T1000 (cell line): Measurements from ENCODE around the gene HPN.
"Not testable (repeated sequence)": the region's sequence is repeated elsewhere in the genome, so short reads cannot be mapped to it uniquely, and the experiment has no call there.

ENCODE experiments used
- DNase-seq: peaks from one replicate; lab custom pipeline; 2025; ENCODE audit warnings: mixed read lengths; lab: John Stamatoyannopoulos, UW

HPN gene

DNA sequence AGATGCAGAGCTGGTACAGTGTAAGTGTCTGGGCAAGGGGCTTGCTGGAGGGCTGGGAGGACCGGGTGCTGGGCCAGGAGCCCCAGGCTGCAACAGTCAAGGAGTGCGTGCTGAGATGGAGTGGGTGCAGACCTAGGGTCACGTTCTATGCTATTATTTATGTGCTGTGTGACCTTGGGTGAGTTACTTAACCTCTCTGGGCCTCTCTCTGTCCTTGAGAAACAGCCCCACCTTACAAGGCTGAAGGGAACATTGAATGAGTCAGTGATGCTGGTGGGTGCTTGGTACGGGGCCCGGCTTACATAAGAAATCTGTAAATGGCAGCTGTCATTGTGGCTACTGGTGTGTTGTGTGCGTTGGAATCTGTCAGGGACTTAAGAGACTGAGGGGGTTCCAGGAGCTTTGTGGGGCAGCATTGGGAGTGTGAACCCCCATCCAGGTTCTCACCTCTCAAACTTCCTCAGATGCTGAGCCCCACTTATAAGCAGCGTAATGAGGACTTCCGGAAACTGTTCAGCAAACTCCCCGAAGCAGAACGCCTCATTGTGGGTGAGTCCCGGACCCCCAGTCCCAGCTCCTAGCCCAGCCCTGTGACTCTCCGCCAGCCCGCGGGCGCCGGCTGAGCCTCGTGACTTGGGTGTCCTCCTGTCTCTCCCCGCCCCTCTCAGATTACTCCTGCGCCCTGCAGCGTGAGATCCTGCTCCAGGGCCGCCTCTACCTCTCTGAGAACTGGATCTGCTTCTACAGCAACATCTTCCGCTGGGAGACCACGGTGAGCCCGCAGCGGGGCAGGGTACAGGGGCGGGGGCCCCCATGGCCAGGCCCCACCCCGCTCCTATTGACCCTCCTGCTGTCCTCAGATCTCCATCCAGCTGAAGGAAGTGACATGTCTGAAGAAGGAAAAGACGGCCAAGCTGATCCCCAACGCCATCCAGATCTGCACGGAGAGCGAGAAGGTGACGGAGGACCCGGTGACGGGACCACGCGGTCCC is 31.8 kb upstream of the HPN start:
- no peak for DNase-seq

DNA sequence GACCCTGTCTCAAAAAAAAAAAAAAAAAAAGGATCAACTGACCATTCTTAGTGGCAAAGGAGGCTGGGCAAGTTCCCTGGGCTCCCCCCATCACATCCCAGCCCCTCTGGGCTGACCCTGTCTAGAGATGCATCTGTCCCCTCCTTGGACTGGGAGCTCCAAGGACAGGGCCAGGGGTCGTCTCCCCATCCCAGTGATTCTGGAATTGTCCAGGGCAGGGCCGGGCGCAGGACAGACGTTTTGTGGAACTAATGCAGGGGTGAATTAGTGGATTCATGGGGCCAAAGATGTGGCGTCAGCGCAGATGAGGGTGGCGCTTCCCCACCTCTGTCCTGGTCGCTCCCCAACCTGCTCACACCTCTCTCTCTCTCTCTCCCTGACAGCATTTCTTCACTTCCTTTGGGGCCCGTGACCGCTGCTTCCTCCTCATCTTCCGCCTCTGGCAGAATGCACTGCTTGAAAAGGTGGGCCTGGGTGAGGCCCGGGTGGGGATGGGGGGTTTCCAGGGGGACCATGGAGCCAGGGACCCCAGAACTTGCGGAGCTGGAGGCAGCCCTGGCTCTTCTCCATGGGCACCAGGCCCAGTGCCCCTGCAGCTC is 30.3 kb upstream of the HPN start:
- DNase-seq: no peak

DNA sequence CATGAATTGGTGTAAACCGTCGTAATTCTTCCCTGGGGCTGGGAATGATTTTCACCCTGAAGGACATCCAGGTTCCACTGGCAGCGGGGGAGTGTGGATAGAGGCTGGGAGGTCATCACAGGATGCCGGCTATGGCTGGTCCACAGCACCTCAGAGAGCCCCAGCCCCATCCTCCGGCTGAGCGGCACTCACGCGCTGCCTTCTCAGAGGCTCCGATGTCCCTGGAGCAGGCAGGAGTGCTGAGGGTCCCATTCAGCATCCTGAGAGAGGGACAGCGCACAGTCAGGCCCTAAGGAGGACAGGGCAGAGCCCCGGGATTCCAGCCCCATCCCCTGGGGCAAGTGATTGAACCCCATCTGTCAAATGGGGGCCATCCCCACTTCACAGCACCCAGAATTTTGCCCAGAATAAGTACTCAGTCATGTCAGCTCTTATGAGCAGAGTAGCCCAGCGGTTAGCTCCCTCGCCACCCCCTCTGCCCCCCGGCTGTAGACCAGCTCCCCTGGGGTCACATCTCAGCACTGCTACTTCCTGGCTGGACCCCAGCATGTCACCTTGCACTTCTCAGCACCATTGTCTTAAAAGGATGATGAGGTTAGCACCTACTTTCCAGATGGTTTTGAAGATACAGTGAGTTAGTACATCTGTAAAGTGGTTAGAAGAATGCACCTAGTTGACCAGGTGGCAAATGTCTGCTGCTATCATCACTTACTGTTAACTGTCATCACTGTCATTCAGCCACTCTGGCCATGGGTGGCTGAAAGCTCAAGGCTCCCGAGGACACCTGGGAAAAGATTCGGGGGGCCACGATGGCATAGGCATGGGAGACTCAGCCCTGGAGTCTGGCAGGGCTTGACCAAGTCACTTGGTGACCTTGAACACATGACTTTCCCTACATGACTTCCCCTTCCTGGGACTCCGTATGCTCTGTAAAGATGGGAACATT is 29.5 kb upstream of the HPN start:
- no peak for DNase-seq

DNA sequence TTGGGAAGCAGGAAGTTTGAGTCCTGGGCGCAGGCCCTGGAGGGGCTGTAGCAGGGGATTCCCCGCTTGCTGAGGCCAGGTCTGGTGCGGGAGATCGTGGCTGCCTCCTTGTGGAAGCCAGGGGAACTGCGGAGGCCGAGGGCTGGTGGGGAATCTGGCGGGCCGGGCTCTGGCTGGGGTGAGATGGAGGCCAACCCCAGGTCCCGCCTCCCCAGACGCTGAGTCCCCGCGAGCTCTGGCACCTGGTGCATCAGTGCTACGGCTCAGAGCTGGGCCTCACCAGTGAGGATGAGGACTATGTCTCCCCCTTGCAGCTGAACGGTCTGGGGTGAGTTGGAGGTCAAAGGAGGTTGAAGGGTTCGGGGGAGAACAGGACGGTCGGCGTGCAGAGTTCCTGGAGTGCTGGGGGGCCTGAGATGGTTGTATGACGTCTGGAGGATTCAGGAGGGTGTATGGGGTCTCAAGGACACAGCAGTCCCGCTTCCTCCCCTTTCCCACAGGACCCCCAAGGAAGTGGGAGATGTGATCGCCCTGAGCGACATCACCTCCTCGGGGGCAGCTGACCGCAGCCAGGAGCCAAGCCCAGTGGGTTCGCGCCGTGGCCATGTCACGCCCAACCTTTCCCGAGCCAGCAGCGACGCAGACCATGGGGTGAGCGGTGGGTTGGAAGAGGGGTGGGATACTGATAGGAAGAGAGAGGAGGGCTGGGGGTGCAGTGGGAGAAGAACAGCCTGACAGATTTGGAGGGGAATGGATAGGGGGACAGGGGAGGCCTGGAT is 28.3 kb upstream of the HPN start:
- DNase-seq: peak; percentile 52

DNA sequence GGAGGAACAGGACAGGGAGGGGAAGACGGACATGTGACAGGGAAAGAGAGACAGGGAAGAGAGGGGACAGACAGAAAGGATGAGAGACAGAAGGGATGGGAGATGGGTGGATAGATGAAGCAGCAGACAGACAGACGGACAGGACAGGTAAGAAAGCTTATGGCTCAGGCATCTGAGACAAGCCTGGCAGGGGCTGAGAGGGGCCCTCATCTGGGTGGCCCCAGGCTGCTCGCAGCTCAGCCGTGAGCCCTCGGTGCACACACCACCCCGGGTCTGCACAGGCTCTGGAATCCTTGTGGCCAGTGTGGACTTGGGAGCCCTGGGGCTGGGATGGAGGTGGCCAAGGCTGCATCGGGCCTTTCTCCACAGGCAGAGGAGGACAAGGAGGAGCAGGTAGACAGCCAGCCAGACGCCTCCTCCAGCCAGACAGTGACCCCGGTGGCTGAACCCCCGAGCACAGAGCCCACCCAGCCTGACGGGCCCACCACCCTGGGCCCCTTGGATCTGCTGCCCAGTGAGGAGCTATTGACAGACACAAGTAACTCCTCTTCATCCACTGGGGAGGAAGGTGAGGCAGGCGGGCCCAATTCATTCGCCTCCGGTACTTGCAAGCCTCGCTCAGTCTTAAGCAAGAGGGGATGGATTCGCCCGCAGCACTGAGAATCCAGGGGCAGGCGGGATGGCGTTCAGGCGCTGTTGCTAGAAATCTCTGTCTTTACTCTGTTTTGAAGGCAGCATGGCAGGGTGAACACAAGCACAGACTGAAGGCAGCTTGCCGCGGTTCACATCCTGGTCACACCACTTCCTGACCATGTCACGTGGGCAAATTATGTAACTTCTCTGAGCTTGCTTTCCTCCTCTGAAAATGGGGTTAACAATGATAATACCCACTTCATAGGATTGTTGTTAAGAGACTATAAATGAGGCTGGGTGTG is 27.4 kb upstream of the HPN start:
- no peak for DNase-seq

DNA sequence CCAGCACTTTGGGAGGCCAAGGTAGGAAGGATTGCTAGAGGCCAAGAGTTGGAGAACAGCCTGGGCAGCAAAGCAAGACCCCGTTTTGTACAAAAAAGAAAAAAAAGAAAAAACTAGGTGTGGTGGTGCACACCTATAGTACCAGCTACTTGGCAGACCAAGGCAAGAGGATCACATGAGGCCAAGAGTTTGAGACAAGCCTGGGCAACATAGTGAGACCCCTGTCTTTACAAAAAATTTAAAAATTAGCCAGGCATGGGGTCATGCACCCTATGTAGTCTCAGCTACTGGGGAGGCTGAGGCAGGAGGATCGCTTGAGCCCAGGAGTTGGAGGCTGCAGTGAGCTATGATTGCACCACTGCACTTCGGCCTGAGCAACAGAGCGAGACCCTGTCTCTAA is 26.7 kb upstream of the HPN start:
- not testable (repeated sequence) for DNase-seq

DNA sequence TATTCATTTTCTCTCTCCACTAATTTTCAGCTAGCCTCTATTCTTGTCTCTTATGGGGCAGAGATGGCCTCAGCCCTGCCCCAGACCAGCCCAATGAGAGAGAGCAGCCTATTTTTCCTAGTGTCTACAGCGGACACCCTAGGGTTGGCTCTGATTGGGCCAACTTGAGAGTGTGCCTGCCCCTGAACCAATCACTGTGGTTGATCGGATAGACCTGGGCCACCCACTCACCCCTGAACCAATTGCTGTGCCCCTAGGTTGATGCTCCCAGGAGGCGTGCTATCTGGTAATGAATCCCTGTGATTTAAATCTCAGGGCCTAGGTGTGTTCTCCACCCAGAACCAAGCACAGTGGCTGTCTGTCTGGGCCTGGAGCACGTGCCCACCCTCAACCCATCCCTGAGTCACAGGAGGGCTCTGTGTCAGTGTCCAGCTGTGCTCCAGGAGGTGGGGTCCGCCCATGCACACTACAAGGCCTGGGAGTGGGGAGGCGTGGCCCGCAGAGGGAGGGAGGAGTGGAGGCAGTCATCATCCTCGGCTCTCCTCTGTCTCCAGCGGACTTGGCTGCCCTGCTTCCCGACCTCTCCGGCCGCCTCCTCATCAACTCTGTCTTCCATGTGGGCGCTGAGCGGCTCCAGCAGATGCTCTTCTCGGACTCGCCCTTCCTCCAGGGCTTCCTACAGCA is 26.1 kb upstream of the HPN start:
- DNase-seq: no peak

DNA sequence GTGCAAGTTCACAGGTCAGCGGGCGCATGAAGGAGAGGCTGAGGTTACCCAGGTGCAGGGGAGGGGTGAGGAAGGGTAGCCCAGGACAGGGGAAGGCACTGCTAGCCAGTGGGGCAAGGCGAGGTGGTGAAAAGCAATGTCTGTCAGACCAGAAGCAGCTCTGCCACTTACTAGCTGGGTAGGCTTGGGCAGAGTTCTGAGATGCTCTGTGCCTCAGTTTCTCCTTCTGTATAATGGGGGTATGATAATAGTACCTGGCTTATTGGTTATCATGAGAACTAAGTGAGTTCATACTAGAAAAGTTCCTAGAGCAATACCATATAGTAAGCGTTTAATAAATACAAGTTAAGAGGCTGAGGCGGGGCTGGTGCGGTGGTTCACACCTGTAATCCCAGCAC is 25.6 kb upstream of the HPN start:
- DNase-seq: no peak

DNA sequence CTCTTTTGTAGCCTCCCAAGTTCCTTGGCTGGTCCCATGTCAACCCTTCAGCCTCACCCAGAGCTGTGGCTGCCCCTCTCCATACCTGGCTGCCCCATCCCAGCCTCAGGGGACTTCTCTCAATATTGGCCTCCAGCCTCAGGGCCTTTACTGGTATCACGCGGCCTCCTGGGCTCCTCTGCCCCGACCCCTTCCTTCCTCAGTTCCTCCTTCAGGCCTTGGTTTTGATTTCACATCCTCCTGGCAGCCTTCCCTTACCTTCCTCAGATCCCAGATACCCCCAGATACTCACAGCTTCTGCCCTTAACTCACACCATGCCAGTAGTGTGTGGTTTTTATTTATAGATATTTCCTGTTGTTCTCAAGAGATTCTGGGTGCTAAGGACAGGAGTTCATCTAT is 24.0 kb upstream of the HPN start:
- no peak for DNase-seq

DNA sequence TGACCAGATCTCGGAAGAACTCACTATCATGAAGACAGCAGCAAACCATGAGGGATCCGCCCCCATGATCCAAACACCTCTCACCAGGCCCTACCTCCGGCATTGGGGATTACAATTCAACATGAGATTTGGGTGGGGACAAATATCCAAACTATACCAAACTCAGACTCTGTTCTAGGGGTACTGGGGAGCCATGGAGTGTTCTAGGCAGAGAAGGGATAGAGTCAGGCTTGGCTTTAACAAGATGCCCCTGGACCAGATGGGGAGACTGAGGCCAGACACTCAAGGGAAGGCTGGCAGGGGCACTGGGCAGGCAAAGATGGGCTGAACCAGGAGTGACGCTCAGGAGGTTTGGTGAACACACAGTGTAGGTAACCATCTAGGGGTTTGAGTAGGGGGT is 23.1 kb upstream of the HPN start:
- no peak for DNase-seq

DNA sequence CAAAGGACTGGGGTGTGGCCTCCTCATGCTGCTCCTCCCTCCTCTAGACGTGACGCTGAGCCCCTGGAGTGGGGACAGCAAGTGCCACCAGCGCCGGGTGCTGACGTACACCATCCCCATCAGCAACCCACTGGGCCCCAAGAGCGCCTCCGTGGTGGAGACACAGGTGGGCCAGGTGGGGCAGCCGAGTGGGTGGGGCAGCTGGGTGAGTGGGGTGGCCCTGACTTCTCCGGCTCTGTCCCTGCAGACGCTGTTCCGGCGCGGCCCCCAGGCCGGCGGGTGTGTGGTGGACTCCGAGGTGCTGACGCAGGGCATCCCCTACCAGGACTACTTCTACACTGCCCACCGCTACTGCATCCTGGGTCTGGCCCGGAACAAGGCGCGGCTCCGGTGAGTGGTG is 22.4 kb upstream of the HPN start:
- no peak for DNase-seq

DNA sequence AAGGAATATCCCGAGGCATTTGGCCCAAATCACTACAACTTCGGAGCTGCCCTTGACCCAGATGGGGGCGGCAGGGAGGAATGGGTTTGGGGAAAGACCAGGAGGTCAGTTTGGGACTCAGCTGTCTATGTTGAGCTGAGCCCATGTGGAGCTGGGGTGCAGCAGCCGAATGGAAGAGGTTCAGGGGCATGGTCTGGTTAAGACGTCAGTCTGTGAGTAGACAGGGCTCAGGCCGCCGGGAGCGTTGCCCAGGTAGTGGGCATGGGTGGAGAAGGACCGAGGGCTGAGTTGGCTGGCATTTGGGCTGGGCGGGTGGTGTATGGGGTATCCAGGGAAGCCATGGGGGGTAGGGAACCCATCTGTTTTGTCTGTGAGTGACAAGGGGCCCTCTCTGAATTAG is 20.5 kb upstream of the HPN start:
- no peak for DNase-seq

DNA sequence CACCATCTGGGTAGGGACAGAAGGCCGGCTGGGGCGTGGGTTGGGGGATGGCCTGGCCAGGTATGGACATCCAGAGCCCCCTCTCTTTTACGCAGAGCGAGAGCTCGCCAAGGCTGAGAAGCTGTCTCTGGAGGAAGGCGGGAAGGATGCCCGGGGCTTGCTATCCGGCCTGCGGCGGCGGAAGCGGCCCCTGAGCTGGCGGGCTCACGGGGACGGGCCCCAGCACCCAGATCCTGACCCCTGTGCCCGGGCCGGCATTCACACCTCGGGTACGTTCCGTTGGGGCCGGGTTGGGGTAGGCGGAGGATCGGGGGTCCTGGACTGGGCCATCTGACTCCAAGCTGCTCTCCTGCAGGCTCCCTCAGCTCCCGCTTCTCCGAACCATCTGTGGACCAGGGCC is 19.9 kb upstream of the HPN start:
- no peak for DNase-seq

DNA sequence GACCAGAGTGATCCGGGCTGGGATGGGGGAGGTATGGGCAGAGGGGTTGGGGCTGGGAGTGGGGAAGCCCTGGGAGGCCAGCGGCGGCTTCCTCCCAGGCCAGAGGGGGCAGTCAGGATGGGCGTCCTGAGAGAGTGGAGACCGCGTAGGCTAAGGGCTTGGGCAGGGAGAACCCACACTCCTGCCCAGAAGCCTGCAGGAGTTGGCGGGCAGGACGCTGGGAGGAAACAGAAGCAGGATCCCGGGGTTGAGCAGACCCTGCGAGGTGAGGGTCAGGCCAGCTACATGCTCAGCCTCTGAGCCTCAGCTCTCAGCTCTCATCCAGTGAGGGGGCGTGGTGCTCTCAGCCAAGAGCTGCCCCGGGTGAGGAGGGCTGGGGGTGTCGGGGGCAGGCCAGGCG is 19.1 kb upstream of the HPN start:
- DNase-seq: no peak

DNA sequence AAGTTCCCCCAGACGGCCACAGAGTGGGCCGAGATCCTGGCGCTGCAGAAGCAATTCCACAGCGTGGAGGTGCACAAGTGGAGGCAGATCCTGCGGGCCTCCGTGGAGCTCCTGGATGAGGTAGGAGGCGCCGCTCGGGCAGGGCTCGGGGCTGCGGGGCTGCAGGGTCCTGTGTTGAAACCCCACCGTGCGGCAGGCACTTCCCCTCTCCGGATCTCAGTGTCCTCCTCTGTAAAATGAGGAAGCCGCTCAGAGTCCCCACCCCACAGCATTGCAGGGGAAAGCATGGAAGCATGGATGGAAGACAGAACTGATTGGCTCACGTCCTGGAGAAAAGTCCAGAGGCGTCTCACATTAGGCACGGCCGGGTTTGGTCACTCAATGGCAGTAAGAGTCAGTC is 18.1 kb upstream of the HPN start:
- DNase-seq: no peak

DNA sequence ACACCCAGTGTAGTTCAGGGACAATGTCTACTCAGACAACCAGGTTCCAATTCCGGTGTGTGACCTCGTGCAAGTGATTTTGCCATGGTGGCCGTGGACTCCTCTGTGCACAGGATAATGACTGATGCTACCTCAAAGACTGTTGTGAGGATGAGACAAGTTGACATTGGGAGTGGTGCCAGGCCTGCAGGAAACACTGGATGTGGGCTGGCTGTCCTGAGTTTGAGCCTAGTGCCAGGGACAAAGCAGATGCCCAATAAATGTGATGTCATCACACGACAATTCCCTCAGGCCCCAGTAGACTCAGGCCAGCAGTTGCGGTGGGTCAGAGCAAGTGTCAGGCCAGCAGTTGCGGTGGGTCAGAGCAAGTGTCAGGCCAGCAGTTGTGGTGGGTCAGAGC is 17.4 kb upstream of the HPN start:
- no peak for DNase-seq

DNA sequence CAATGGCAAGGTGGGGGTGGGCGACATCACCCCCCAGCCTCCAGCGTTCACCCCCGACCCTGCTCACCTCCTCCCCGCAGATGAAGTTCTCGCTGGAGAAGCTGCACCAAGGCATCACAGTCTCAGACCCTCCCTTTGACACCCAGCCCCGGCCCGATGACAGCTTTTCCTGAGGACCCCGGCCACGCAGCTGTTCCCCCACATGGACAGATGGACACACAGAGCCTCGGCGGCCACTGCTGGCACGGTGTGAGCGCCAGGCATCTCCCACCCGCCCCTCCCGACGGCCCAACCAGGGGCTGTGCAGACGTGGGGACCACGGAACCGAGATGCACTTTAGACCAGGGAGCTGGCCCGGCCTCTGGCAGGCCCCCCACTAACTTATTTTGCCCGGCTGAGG is 15.6 kb upstream of the HPN start:
- DNase-seq: no peak

DNA sequence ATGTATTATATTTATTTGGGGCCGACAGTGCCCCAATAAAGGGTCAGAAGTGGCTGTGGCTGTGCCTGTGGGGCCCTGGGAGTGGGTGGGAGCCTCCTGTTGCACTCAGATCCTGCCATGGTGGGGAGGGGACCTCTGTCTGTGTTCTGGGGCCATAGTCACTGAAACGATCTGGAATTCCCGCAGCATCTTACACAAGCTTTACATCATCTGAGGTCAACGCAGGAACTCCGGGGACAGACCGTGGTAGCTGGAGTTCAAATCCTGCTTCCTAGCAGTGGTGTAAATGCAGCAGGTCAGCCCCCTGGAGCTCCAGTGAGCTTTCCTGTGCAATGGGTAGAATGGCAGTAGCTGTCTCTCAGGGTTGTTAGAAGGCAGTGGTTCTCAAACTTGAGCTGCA is 15.1 kb upstream of the HPN start:
- no peak for DNase-seq

DNA sequence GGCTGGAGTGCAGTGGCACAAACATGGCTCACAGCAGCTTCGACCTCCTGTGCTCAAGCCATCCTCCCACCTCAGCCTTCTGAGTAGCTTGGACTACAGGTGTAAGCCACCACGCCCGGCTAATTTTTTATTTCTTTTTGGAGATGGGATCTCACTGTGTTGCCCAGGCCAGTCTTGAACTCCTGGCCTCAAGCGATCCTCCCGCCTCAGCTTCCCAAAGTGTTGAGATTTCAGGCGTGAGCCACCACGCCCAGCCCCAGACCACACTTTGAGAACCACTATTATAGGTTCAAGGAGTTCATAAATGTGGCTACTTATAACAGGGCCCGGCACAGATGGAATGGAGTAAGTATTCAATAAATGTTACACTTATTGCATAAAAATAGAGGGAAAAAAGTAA is 14.5 kb upstream of the HPN start:
- DNase-seq: no peak
